ENCODE measurements around the gene POC1B. TPM values are rescaled to one million over a fixed set of nuclear protein-coding genes. Genes with fewer than 3 reads are reported as not detected.
A peak's percentile ranks its signal among the peaks of the same experiment; 100 is the strongest.

The POC1B gene
- total and polyA plus RNA-seq, 2 donors (not counting 3 experiments of a cell fraction or from before 2014, with no cell fraction given) = 7.1 to 18.2 TPM

DNA sequence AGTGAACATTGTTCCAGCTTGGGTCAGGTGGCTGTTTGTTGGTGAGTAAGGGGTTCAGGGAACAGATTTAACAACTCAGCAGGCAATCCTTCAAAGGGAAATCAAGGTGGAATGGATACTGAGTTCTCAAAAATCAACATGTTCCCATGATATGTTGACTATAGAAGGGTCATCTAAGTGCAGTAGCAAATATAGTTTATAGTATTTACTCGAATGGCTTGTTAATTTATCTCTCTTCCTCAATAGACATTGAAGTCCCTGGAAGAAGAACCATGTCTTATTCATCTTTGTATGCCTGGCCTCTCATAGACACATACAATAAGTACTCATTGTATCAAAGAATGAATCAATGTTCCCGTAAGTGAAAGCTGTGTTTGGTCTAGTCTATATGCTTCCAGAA is 149.0 kb downstream of the POC1B start:
- TF ChIP-seq POLR2A (IDR thresholded peaks at IDR 0.05; ENCODE audit: low read depth, low read length) (no peak), CTCF (IDR thresholded peaks at IDR 0.05; ENCODE audit: extremely low read depth in 1 of 2, insufficient read depth in 1 of 2, low read depth in 1 of 2, low read length in 2 of 2) (no peak), POLR2AphosphoS5 (IDR thresholded peaks at IDR 0.05; ENCODE audit: insufficient read depth, low read depth, low read length) (no peak), GATA2 (IDR thresholded peaks at IDR 0.05; ENCODE audit: insufficient read depth, insufficient read length, low read depth, low read length) (no peak), JUN (IDR thresholded peaks at IDR 0.05; ENCODE audit: borderline replicate concordance, insufficient read depth, insufficient read length, low read depth) (no peak), MYC (IDR thresholded peaks at IDR 0.05; ENCODE audit: low read depth, low read length) (no peak), EZH2 (IDR thresholded peaks at IDR 0.05; ENCODE audit: borderline replicate concordance, low read depth, low read length, severe bottlenecking) (no peak), FOS (IDR thresholded peaks at IDR 0.05; ENCODE audit: borderline replicate concordance, insufficient read depth, low read length) (no peak)
- TF ChIP-seq, protein P1, sequence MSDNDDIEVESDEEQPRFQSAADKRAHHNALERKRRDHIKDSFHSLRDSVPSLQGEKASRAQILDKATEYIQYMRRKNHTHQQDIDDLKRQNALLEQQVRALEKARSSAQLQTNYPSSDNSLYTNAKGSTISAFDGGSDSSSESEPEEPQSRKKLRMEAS (IDR thresholded peaks at IDR 0.05; ENCODE audit: insufficient read depth, insufficient read length) = no peak
- no peak overlapping the region for H3K4me3 ChIP-seq (replicated peaks in 1 of 3; ENCODE audit: insufficient read depth in 1 of 3, low read depth in 1 of 3, low read length in 3 of 3)
- no peak overlapping the region for H3K9ac ChIP-seq (replicated peaks; ENCODE audit: extremely low read depth, insufficient read depth, low read length)
- BruUV-seq (replicated peaks) = no TSS peak
- no peaks in the 10 kb centered on the region for H3K79me2 ChIP-seq (ENCODE audit: control insufficient read depth, insufficient read depth, low read length)
- no peak overlapping the region for H2AFZ ChIP-seq (ENCODE audit: low read depth, low read length)
- no peaks in the 10 kb centered on the region for H3K9me1 ChIP-seq (replicated peaks; ENCODE audit: control insufficient read depth, extremely low read depth, insufficient read depth, low read length)
- no peaks in the 10 kb centered on the region for H3K27me3 ChIP-seq (ENCODE audit: control insufficient read depth in 2 of 2, insufficient read depth in 2 of 2, low read length in 2 of 2)
- dilution Hi-C loops (cut with MboI; ENCODE audit: extremely low pct_ligation_motif_present, low sequenced_read_pairs) = no loop called here
- peak overlapping the region; percentile 90 for H3K27ac ChIP-seq (ENCODE audit: insufficient read depth, low read depth, low read length)
- FAIRE-seq (no peak), DNase-seq (ENCODE audit: low read depth, low spot score) (no peak)
- peaks cover 49% of the 10 kb centered on the region for H3K4me1 ChIP-seq (ENCODE audit: control insufficient read depth, extremely low read depth, insufficient read depth, low read length)
- no peaks in the 10 kb centered on the region for H3K36me3 ChIP-seq (ENCODE audit: control insufficient read depth in 2 of 2, extremely low read depth in 1 of 2, insufficient read depth in 2 of 2, low read length in 2 of 2)
- no peaks in the 10 kb centered on the region for H4K20me1 ChIP-seq (replicated peaks; ENCODE audit: control insufficient read depth, extremely low read depth, insufficient read depth, low read length)
- CTCF ChIA-PET = interaction anchor here (0.7 to 9.2 kb wide), 2 partner anchors 23 to 82 kb away, joined by 3 to 49 read pairs; partner anchors contain the start of gene DUSP6
- peak overlapping the region; percentile 58 for H3K4me2 ChIP-seq (ENCODE audit: insufficient read depth, low read length)
- intact Hi-C loops (cut with micrococcal nuclease) = loop anchor here (1.0 kb wide), 2 partner anchors 7 to 13 kb away; no protein-coding TSS in a partner anchor
- H3K9me3 ChIP-seq (replicated peaks; ENCODE audit: control insufficient read depth, insufficient read depth, low read length) = no peaks in the 10 kb centered on the region
- POLR2A ChIA-PET = no interaction called here

Measured in endothelial cell of umbilical vein (primary cell).